ENCODE measurements around the gene TRIM17. TPM values are rescaled to one million over a fixed set of nuclear protein-coding genes. Genes with fewer than 3 reads are reported as not detected.

The TRIM17 gene
- total RNA-seq, 1 experiment from 2014 or later: not detected

GRCh38 chr1:228424685-228425660 lies 8.3 kb upstream of the TRIM17 start:
- no peak overlapping the region for H3K27ac ChIP-seq (ENCODE audit: low read depth, low read length)
- H3K79me2 ChIP-seq (ENCODE audit: insufficient read depth, low read length): no peaks in the 10 kb centered on the region
- DNase-seq (ENCODE audit: low read depth, low spot score): no peak
- no peaks in the 10 kb centered on the region for H3K9me3 ChIP-seq (ENCODE audit: control insufficient read depth in 1 of 2, insufficient read depth in 1 of 2, low read depth in 1 of 2, low read length in 2 of 2)
- H3K36me3 ChIP-seq (ENCODE audit: control insufficient read depth in 1 of 2, insufficient read depth in 2 of 2, low read length in 2 of 2): no peaks in the 10 kb centered on the region
- H3K4me1 ChIP-seq (ENCODE audit: control insufficient read depth in 1 of 2, insufficient read depth in 2 of 2, low read length in 2 of 2): peaks cover 0 to 6% of the 10 kb centered on the region in 2 experiments; a peak in 1 of 4 replicates
- intact Hi-C loops (cut with micrococcal nuclease): no loop called here
- no peak overlapping the region for H3K4me3 ChIP-seq (replicated peaks in 1 of 2; ENCODE audit: low read depth in 1 of 2, low read length in 2 of 2)
- CTCF ChIA-PET: no interaction called here
- no TSS peak for BruUV-seq (replicated peaks)
- H3K9me2 ChIP-seq (ENCODE audit: insufficient read depth): no peaks in the 10 kb centered on the region
- no peaks in the 10 kb centered on the region for H4K20me1 ChIP-seq (ENCODE audit: insufficient read depth)
- no peak overlapping the region for H2AFZ ChIP-seq (ENCODE audit: low read depth, low read length, poor library complexity, severe bottlenecking)
- no peaks in the 10 kb centered on the region for H3K27me3 ChIP-seq (ENCODE audit: insufficient read depth, low read length)
- ATAC-seq: no peak
- TF ChIP-seq CEBPB (IDR thresholded peaks at IDR 0.05; ENCODE audit: low read depth) (0 out of 2 replicates have a peak, but pooled peaks have one; percentile 18), FOSL1 (IDR thresholded peaks at IDR 0.05; ENCODE audit: low read depth) (no peak), ZNF274 (IDR thresholded peaks at IDR 0.05; ENCODE audit: low read depth, low read length) (no peak), REST (IDR thresholded peaks at IDR 0.05; ENCODE audit: low read depth) (no peak), SRF (IDR thresholded peaks at IDR 0.05; ENCODE audit: low read depth) (no peak), SP1 (IDR thresholded peaks at IDR 0.05; ENCODE audit: low read depth) (no peak)
- no peak overlapping the region for H3K4me2 ChIP-seq (ENCODE audit: low read length)
- H3K9ac ChIP-seq (ENCODE audit: low read length): no peak overlapping the region
- POLR2A ChIA-PET: no interaction called here
- RAD21 ChIA-PET (ENCODE audit: low non-redundant PET in 1 of 2, low total read pairs in 2 of 2, uncharacterized antibody in 2 of 2, unreplicated experiment in 2 of 2): no interaction called here

Measured in HCT116 (cell line).